LNCAP (cell line): Measurements from ENCODE around the gene SLC22A23.

ENCODE experiments used
- CTCF ChIP-seq: fragments of 450-650 bp; IDR thresholded peaks from 2 replicates; pipeline ENCODE4 v1.5.1; 2017; ENCODE audit warnings: mild to moderate bottlenecking

SLC22A23 gene

GRCh38 chr6:3237761-3238662 is 218.8 kb downstream of the SLC22A23 start:
- TF ChIP-seq CTCF: no peak

GRCh38 chr6:3236005-3236404 is 220.8 kb downstream of the SLC22A23 start:
- no peak for TF ChIP-seq CTCF

GRCh38 chr6:3235486-3235885 is 221.4 kb downstream of the SLC22A23 start:
- TF ChIP-seq CTCF: no peak

DNA sequence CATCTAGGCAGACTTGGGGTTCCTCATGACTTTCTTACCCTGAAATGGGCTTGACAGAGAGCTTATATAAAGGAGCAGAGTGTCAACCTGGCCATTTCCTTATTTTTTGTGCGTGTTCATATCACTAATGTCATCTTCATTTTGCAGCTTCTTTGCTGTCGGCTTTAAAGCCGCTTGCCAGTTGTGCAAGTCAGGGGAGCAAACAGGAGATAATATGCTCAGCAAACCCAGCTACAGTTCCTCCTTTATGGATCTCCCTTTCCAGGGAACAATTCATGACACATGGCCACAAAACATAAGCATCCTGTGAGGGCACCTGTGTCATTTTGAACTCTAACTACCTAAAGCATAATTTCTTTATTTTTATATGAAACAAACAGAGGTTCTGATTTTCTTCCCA is 222.9 kb downstream of the SLC22A23 start:
- no peak for TF ChIP-seq CTCF

GRCh38 chr6:3233321-3233720 is 223.5 kb downstream of the SLC22A23 start:
- no peak for TF ChIP-seq CTCF

DNA sequence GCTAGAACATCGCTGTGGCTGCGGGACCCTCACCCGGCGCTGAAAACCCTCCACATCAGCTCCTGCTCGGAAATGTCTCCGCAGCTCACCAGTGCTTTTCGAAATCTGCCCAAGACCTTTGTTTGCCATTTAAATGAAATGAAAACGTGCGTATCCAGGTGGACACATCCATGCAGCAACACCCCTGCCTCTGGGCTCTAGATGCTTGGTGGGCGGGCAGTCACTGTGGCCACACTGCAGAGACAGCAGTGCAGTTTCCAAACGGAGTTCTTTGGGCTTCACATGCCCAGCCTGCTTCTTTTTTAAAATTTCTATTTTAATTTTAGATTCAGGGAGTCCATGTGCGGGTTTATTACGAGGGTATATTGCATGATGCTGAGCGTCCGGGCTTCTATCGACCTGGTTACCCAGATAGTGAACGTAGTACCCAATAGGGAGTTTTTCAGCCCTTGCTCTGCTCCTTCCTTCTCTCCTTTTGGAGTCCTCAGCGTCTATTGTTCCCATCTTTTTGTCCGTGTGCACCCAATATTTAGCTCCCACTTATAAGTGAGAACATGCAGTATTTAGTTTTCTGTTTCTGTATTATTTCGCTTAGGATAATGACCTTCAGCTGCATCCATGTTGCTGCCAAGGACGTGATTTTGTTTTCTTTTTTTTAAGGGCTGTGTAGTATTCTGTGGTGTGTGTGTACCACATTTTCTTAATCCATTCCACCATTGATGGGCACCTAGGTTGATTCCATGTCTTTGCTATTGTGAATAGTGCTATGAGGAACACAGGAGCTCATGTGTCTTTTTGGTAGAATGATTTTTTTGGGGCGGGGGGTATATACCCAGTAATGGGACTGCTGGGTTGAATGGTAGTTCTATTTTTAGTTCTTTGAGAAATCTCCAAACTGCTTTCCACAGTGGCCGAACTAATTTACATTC is 224.6 kb downstream of the SLC22A23 start:
- no peak for TF ChIP-seq CTCF

- TF ChIP-seq CTCF: no peak
Measured at GRCh38 chr6:3231247-3232016, 225.4 kb downstream of the SLC22A23 start.
